Activated naive CD4-positive, alpha-beta T cell treated with anti-CD3 and anti-CD28 coated beads, Interleukin-2, amount 50 U/mL, for 72 hours (primary cell): ENCODE data around the gene CES2. TPM values are rescaled to one million over a fixed set of nuclear protein-coding genes. Genes with fewer than 3 reads are reported as not detected.

Experiments used
- ATAC-seq, 2 donors: fragments of 150-1000 bp; cut with Tn5 transposase; 2 replicates each; pipeline ENCODE4 v1.10.0; 2021; ENCODE audit warnings: mild to moderate bottlenecking in 2 of 2, moderate library complexity in 2 of 2
- DNase-seq, 2 donors: peaks; one replicate each; pipeline ENCODE4 v3.0.0; 2021 to 2022; ENCODE audit warnings: low spot score in 2 of 2
- H3K27ac Mint-ChIP-seq, 2 donors: one replicate each; pipeline ENCODE4 v1.8.0; 2022; ENCODE audit warnings: mild to moderate bottlenecking in 2 of 2, mixed read lengths in 2 of 2
- H3K36me3 Mint-ChIP-seq, 2 donors: one replicate each; pipeline ENCODE4 v1.8.0; 2022; ENCODE audit warnings: mixed read lengths in 2 of 2
- H3K9me3 Mint-ChIP-seq, 2 donors: one replicate each; pipeline ENCODE4 v1.8.0; 2022; ENCODE audit warnings: mixed read lengths in 2 of 2
- total RNA-seq, 2 donors: library from RNA; stranded (reverse); gene quantifications; one replicate each; pipeline ENCODE4 v1.2.3, GENCODE V29; 2022

CES2 gene
- total RNA-seq, 2 donors from 2014 or later: 26.2 to 29.8 TPM

- Mint-ChIP-seq H3K27ac (no peak overlapping the region), H3K36me3 (no peaks in the 10 kb centered on the region), H3K9me3 (no peaks in the 10 kb centered on the region)
- ATAC-seq (peak; percentile 14 to 48), DNase-seq (no peak)
Observed at GRCh38 chr16:66911112-66911511, 24.2 kb upstream of the CES2 start.

DNA sequence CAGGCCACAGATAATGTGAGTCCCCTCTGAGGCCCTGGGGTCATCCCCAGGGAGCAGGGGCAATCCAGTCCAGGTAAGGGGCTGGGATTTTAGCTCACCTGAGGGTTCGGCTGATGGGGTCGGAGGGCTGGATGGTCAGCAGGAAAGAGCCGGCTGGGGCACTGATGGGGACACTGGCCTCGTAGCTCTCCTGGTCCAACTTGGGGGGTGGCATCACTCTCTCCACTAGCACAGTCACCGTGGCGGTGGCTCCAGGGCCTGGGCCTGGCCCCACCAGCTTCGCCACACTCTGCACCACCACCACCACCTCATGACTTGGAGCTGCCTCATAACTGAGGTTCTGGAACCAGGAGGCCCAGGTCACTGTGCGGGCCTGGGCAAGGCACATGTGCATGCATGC, 23.5 kb upstream of the CES2 start:
- no peak overlapping the region for H3K27ac Mint-ChIP-seq
- ATAC-seq (no peak), DNase-seq (no peak)
- no peaks in the 10 kb centered on the region for H3K9me3 Mint-ChIP-seq
- no peaks in the 10 kb centered on the region for H3K36me3 Mint-ChIP-seq

DNA sequence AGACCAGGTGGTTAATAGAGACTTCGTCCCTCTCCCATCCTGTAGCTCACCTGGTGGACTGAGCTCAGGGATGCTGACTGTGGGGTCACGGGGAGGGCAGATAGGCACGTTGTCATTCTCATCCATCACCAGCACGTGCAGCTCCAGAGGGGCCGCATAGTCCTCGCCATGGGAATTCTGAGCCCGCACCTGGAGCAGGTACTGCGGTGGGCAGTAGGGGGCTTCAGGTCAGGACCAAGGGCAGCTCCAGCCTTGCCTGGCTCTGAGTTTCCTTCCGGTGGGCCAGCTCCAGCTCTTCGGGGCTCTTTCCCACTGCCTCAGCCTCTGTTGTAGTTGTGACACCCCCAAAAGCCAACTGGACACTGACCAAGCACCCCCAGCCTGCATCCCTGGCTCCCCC, 22.2 kb upstream of the CES2 start:
- ATAC-seq (no peak), DNase-seq (no peak)
- Mint-ChIP-seq H3K36me3 (no peaks in the 10 kb centered on the region), H3K9me3 (no peaks in the 10 kb centered on the region), H3K27ac (no peak overlapping the region)

DNA sequence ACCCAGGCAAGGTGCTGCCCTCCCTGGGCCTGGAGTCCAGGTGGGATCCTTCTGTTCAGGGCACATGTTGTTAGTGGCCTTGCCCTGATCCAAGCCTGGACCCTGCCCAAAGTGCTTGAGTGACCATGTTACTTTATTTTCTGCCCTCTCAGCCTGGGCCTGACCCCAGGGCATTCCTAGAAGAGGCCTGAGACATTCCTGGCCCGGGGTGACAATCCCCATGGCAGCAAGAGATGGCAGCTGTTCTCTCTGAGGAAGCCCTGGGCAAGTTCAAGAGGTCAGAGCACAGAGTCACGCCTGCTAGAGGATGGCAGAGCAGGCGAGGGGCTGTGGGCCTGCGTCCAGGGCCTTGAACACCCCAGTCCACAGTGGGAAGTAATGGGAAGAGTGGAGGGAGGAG, 21.6 kb upstream of the CES2 start:
- H3K9me3 Mint-ChIP-seq: no peaks in the 10 kb centered on the region
- H3K36me3 Mint-ChIP-seq: no peaks in the 10 kb centered on the region
- DNase-seq (no peak), ATAC-seq (no peak)
- H3K27ac Mint-ChIP-seq: no peak overlapping the region

DNA sequence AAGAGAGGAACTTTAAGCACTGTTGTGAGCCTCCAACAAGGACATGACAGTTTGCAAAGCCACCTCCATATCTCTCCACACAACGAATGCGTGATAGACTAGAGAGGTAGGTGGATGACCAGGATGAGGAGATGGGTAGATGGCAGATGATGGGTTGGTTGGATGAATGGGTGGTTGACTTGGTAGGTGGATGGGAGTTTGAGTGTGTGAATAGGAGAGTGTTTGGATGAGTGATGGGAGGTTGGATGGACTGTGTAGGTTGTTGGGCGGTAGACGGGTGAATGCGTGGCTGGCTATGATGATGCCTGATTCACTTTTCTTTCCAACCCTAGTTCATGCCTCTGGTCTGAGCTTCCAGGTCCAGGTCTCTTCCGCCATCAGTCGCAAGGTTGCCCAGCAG, 20.8 kb upstream of the CES2 start:
- Mint-ChIP-seq H3K9me3 (no peaks in the 10 kb centered on the region), H3K36me3 (no peaks in the 10 kb centered on the region), H3K27ac (peak overlapping the region in 1 of 2 donors; percentile 3)
- ATAC-seq: no peak
- no peak for DNase-seq

- Mint-ChIP-seq H3K9me3 (no peaks in the 10 kb centered on the region), H3K36me3 (no peaks in the 10 kb centered on the region), H3K27ac (peak overlapping the region in 1 of 2 donors; percentile 3)
- ATAC-seq (no peak), DNase-seq (no peak)
Observed at GRCh38 chr16:66915041-66915440, 20.3 kb upstream of the CES2 start.

- Mint-ChIP-seq H3K9me3 (no peaks in the 10 kb centered on the region), H3K27ac (no peak overlapping the region), H3K36me3 (no peaks in the 10 kb centered on the region)
- DNase-seq (no peak), ATAC-seq (no peak)
Observed at GRCh38 chr16:66916518-66916917, 18.8 kb upstream of the CES2 start.

- no peak for ATAC-seq
- no peak for DNase-seq
- Mint-ChIP-seq H3K27ac (no peak overlapping the region), H3K36me3 (no peaks in the 10 kb centered on the region), H3K9me3 (no peaks in the 10 kb centered on the region)
Observed at GRCh38 chr16:66917741-66918140, 17.6 kb upstream of the CES2 start.

DNA sequence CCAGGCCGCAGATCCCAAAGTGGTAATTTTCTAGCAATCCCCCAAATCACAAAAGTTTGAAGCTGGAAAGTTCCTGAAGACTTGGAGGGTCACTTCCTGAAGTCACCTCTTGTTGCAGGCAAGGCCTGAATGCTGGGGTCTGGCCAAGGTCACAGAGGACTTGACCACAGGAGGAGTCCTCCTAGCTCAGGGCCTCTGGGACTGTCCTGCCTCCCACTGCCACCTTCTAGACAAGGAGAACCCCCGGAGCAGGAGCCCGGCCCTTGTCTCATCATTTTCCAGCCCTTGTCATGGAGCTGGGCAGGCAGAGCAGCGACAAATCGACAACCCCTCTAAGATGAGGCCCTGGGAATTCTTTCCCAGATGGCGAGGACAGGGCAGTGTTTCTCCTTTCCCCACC, 17.0 kb upstream of the CES2 start:
- Mint-ChIP-seq H3K27ac (no peak overlapping the region), H3K36me3 (no peaks in the 10 kb centered on the region), H3K9me3 (no peaks in the 10 kb centered on the region)
- ATAC-seq (no peak), DNase-seq (no peak)

- DNase-seq: no peak
- no peak for ATAC-seq
- Mint-ChIP-seq H3K27ac (no peak within 1 kb of the TSS), H3K36me3 (no peaks in the 10 kb centered on the region), H3K9me3 (no peaks in the 10 kb centered on the region)
Observed at GRCh38 chr16:66918803-66919568, 16.3 kb upstream of the CES2 start, which contains the start of gene CDH16. CDH16 (minus strand) TSS chr16:66918885; CDS start chr16:66918065, 820 bp downstream.

DNA sequence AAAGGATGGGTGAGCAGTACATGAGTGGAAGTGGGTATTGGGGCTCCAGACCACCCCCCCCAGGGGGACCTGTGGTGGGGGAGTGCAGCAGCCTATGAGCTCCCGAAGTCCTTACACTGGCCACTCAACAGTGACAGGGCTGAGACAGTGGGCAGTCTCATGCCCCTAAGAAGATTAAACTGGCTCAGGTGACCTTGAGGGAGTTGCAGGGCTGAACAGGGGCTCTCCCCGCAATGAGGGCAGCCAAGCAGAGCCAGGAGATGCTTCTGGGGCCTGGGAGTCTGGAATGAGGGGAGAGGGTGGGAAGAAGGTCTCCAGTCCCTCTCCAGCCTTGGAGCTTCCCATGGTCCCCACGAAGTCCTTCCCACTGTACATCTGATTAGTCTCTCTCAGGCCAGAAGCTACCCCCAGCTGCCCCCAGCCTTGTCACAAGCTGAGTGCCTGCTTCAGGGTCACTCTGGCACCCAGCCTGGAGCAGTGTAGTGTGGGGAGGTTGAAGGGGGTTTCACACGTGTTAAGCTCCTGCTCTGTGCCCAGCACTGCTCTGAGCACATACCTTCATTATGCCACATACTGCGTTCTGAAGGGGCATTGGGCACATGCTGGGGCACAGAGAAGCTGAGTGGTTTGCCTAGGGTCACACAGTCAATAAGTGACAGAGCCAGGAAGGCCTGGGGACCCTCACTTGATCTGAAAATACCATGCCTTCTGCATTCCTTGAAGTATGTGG, 15.6 kb upstream of the CES2 start:
- Mint-ChIP-seq H3K36me3 (no peaks in the 10 kb centered on the region), H3K9me3 (no peaks in the 10 kb centered on the region), H3K27ac (no peak overlapping the region)
- ATAC-seq (no peak), DNase-seq (no peak)

- H3K9me3 Mint-ChIP-seq: no peaks in the 10 kb centered on the region
- DNase-seq (no peak), ATAC-seq (no peak)
- no peak overlapping the region for H3K27ac Mint-ChIP-seq
- no peaks in the 10 kb centered on the region for H3K36me3 Mint-ChIP-seq
Observed at GRCh38 chr16:66920299-66920590, 15.1 kb upstream of the CES2 start.

GRCh38 chr16:66920924-66921680, 14.2 kb upstream of the CES2 start:
- Mint-ChIP-seq H3K36me3 (no peaks in the 10 kb centered on the region), H3K27ac (no peak overlapping the region), H3K9me3 (no peaks in the 10 kb centered on the region)
- ATAC-seq (no peak), DNase-seq (no peak)

GRCh38 chr16:66921729-66922450, 13.4 kb upstream of the CES2 start:
- DNase-seq (no peak), ATAC-seq (no peak)
- Mint-ChIP-seq H3K27ac (no peak overlapping the region), H3K9me3 (no peaks in the 10 kb centered on the region), H3K36me3 (no peaks in the 10 kb centered on the region)

DNA sequence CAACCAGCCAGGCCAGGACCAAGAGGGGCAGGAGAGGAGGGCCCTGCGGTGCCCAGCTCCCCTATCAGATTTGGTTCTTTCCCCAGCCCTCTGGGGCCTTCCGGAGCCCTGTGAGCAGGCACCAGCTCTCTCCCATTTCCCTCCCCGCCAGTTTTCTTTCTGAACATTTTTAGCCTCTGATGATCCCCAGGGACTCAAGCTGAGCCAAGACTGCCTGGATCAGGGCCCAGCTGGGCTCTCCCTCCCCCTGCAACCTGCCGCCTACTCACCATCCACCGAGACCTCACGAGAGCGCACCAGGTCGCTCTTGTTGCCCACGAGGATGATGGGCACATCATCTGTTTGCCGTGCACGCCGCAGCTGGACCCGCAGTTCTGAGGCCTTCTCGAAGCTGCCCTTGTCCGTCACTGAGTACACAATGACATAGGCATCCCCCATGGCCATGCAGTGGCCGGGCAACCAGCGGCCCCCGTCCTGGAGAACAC, 12.0 kb upstream of the CES2 start:
- no peak for ATAC-seq
- Mint-ChIP-seq H3K9me3 (no peaks in the 10 kb centered on the region), H3K36me3 (peaks cover 0 to 8% of the 10 kb centered on the region in 2 donors), H3K27ac (no peak overlapping the region)
- DNase-seq: no peak

GRCh38 chr16:66923866-66924265, 11.4 kb upstream of the CES2 start:
- no peak for DNase-seq
- Mint-ChIP-seq H3K36me3 (peaks cover 0 to 8% of the 10 kb centered on the region in 2 donors), H3K9me3 (no peaks in the 10 kb centered on the region), H3K27ac (no peak overlapping the region)
- ATAC-seq: no peak
